Left lobe of liver (tissue), 2 donors: ENCODE results near the gene C10orf143. TPM values are rescaled to one million over a fixed set of nuclear protein-coding genes. Genes with fewer than 3 reads are reported as not detected.
"Not testable (repeated sequence)": the region's sequence is repeated elsewhere in the genome, so short reads cannot be mapped to it uniquely, and the experiment has no call there.

ENCODE experiments used
- ATAC-seq: fragments of 200-7000 bp; cut with Tn5 transposase; one replicate; pipeline ENCODE4 v1.9.1; 2020; ENCODE audit warnings: mild to moderate bottlenecking, moderate library complexity
- DNase-seq: peaks from one replicate; pipeline ENCODE4 v3.0.0-alpha.2; 2020; ENCODE audit warnings: low spot score
- total RNA-seq: library from RNA; stranded (reverse); gene quantifications from one replicate; pipeline ENCODE4 v1.2.1, GENCODE V29; 2021
- donor health status: DM: no; HTN: no; CAD: no; lungs with moderate emphysema.
- donor health status: DM: no; HTN: yes; CAD: no.

Gene C10orf143
- 2.9 TPM for total RNA-seq

DNA sequence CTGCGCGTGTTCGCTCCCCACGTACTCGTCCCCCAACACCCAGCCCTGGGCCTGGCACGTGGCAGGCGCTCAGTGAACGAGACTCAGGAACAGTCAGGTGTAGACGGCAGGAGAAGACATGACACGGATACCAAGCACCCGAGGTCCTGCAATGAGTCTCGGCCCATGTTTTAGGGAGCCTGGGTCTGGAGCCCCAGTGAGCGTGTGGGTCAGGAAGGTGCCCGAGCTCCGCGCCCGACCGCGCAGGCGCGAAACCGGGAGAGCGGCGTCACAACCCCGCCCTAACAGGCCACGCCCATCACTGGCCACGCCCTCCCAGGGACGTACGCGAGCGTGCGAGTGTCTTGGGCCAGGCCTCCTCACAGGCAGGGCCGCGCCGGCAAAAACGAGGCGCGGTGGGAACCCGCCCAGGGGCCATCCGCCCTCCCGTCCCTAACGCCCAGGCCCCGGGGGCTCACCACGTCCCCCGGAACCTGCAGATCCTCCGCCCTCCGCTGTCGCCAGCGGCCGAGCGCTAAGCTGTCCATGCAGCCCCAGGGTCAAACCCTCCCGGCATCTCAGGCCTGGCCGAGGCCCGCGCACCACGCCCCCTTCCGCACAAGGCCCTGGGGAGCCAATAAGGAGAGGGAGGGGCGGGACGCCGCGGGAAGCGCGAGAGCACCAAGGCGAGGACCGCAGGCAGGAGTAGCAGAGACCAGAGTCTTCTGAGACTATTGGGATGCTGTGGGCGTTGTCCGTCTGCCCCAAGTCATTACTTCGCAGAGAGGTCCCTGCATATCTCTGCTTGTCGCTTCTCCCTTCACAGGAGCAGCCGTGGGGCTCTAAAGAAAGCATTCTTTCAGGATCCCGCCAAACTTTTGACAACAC is at the start of gene C10orf143:
Gene C10orf143, minus strand, starts transcription at position 585 of the 867 bp plus-strand sequence. Its CDS starts 58 bp downstream, at position 527.
- peak; percentile 99 for DNase-seq
- ATAC-seq, result peak; percentile 90

DNA sequence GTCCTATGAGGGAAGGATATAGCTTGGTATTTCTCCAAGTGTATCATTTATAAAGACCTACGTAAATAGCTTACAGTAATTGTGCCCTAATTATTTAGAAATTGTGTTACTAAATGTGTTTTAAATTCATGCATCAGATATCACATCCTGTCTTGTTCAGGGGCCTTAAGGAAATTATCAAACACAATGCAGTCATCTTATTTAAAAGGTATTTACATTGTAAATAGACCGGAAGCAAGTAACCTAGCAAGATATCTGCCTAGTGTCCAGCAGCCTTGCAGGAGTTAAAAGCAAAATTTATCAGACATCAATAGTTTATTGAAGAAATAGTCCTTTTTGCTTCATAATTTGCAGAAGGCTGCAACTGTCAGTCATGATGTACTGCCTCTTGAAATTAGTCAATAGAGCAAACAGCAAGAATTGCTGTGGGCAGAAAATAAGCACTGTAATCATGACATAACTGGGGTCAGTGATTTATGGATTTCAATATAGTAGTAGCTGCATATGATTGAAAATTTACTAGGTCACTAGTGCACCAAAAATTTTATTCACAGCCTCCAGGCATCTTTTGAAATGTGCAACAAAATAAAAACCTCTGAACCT is 48.7 kb upstream of the C10orf143 start:
- ATAC-seq (no peak), DNase-seq (no peak)

DNA sequence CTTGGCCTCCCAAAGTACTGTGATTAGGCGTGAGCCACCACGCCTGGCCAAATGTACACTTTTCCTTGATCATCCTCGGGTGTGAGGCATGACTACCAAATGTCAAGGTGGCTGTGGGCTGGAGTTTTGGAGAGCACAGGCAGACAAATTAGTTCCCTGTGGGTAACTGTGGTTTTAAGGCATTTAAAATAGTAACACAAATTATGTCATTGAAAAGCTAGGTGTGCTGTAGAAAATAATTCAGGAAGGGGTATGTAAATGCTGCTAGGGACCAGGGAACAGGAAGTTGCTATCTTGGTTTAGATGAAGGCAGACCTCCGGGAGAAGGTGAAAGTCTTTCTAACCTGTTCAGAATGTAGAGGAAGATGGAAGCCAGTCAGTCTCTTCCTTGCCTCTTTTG is 35.4 kb upstream of the C10orf143 start:
- no peak for DNase-seq
- ATAC-seq, result no peak

DNA sequence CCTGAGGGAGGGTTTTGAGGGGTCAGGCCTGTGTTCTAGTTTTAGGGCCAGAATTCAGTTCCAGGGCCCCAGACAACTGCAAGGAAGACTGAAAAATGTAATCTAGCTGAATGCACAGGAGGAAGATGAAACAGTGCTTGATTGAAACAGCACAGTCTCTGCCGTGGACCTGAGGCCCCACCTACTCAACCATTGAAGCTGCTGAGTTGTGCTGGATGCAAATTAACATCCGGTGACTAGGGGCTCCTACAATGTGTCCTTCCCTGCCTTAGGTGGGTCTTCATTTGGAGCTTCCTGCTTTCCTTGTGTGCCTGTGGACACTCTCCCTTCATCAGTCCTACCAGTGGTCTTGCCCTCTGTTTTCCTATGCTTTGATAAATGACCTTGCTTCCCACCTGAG is 31.2 kb upstream of the C10orf143 start:
- no peak for DNase-seq
- no peak for ATAC-seq

DNA sequence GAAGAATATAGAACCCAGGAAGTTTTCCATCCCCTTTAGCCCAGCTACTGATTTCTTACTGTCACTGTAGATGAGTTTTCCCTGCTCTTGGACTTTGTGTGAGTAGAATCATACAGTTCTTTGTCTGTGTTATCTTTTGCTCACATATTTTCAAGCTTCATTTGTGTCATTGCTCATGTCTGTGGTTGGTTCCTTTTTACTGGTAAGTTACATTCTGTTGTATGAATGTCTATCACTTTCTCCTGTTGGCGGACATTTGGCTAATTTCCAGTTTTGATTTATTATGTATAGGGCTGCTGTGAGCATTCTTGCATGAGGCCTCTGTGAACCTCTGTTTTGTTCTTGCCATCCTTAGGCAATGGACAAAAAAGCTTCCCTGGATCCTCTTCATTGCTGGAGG is 30.8 kb upstream of the C10orf143 start:
- ATAC-seq, result no peak
- DNase-seq, result no peak

DNA sequence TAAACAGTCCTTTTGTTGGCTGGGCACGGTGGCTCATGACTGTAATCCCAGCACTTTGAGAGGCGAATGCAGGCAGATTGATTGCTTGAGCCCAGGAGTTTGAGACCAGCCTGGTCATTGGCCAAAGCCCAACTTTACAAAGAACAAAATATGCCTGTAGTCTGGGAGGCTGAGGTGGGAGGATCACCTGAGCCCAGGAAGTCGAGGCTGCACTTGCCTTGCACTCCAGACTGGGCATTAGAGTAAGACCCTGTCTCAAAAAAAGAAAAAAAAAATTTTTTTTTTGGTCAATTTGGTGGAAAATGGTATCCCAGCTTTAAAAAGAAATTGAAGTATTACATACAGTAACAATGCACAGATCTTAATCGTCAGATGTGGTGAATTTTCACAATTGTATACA is 30.4 kb upstream of the C10orf143 start:
- no peak for DNase-seq
- ATAC-seq, result no peak

DNA sequence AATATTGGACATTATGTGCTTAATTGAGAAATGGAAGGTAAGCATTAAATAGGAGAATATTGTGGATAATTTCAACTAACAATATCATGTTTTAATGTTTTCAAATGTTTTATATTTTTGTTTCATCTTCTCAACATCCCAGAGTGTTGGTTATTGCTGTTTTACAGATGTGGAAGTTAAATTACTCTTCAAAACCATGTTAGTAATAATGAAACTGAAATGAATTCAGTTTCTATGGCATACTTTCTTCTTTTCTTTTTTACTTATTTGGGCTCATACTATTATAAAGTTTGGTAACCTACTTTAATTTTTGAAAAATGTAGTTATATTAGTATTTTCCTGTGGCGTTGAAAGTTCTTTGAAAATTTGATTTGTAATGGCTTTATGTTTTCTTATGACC is 29.8 kb upstream of the C10orf143 start:
- no peak for ATAC-seq
- DNase-seq, result no peak

DNA sequence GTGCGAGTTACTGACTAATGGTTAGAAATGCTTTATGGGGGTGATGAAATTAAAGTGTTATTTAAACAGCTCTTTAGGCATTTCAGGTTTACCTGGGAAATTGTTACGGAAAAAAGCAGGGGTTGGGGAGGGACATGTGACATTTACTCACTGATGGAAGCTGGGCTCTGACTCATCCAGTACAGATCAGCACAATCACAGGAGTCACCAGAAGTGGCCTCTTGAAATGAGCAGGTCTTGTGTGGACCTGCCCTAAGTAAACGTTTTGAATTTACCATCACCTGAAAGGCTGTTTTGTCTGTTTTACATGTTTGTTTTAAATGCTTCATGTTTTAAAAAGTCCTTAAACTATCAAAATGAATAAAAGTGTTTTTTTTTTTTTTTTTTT is 27.8 kb upstream of the C10orf143 start:
- DNase-seq (no peak), ATAC-seq (no peak)

DNA sequence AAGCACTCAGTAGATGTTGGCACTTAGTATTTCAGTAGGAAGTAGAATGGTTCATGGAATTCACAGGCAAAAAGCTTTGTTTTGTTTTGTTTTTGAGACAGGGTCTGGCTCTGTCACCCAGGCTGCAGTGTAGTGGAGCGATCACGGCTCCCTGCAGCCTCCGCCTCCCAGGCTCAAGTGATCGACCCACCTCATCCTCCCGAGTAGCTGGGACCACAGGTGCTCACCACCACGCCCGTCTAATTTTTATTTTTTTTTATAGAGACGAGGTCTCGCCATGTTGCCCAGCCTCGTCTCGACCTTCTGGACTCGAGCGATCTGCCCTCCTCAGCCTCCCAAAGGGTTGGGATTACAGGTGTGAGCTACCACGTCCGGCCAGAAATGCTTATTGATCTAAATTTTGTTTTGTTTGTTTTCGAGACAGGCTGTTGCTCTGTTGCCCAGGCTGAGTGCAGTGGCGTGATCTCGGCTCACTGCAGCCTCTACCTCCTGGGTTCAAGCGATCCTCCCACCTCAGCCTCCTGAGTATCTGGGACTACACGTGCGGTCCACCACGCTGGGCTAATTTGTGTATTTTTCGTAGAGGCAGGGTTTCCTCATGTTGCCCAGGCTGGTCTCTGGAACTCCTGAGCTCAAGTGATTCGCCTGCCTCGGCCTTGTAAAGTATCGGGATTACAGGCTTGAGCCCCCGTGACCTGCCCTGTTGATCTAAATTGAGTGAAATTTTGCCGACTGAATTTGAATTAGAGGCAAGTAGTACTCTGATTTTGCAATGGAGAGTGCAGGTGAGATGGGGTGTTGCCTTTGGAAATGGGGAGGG is 27.2 kb upstream of the C10orf143 start:
- no peak for DNase-seq
- no peak for ATAC-seq

DNA sequence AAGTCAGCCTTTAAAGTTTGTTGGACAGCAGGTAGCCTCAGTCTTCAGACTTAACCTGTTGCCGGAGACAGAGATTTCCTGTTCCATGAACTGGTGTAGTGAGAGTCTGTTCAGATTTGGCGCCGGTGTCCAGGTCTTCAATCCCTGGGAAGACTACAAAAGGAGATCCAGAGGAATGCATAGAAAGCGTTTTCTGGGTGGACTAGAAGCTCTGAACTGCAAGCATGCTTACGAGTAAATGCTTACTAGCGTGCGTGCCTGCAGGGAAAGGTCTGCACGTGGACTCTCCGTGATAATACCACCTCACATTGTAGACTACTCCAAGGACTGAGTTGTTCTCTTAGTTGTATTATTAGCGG is 26.4 kb upstream of the C10orf143 start:
- ATAC-seq, result peak; percentile 5
- DNase-seq, result no peak

DNA sequence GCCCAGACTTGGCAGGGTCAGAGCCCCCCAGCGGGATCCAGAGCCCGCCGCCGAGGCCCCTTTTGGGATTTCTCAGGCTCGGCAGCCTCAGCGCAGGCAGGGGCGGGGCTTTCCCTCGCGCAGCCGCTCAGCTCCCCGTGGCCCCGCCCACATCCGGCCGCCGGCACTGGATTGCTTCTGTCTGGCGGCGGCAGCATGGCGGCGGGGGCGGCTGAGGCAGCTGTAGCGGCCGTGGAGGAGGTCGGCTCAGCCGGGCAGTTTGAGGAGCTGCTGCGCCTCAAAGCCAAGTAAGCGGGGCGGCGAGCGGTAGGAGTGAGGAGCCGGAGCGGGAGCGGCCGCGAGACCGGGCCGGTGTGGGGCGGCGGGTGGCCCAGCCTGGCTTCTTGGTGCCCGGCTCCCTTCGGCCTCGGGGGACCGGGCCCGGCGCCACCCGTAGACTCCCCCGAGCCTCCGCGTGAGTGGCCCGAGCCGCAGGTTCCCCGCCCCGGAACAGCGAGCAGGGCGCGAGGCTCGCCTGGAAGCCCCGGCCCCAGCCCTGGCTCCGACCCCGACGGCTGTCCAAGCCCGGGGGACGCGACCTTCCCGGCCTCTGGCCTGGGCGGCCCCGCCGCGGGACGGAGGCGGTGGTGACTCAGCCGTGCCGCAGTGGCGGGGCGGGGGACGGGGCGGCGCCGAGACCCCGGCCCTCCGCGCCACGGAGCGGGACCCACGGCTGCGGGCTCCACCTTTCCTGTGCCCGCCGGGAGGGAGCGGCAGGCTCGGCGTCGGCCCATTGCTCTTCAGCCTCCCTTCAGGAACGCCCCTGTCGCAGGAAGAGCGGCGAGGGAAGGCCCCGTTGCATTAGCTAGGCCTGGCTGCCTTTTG is 25.8 kb upstream of the C10orf143 start, which contains the start of gene GLRX3:
Gene GLRX3, plus strand, starts transcription at position 166 of the 864 bp plus-strand sequence. Its CDS starts 30 bp downstream, at position 196.
- DNase-seq, result peak; percentile 87
- peak; percentile 98 for ATAC-seq

DNA sequence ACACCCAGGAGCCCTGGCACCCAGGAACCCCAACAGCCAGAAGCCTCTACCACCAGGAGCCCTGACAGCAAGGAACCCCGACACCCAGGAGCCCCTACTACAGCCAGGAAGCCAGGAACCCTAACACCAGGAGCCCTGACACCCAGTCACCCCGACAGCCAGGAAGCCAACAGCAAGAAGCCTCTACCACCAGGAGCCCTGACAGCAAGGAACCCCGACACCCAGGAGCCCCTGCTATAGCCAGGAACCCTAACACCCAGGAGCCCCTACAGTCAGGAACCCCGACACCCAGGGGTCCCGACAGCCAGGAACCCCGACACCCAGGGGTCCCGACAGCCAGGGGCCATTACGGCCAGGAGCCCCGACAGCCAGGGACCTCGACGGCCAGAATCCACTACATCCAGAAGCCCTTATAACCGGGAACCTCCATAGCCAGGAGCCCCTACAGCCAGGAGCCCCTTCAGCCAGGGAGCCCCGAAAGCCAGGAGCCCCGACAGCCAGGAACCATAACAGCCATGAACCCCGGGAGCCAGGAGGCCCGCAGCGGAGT is 25.1 kb upstream of the C10orf143 start:
- DNase-seq (no peak), ATAC-seq (no peak)

DNA sequence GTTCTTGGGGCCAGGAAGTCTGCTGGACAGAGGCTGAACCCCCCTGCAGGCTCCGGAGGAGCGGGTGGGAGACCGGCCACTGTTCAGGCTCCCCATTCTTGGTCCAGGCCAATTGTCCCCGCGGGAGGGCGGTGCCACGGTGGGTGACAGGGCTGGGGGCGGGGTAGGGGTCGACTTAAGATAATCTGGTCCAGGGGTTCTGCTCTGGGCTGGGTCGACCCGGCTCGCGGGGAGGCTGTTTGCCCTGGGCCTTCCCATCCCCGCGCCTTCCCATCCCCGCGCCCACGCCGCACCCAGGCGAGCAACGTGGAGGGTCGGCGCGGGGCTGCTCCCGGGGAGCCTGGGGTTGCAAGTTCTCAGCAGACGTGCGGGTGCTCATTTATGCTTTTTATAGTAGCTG is 18.3 kb upstream of the C10orf143 start:
- ATAC-seq (no peak), DNase-seq (no peak)

DNA sequence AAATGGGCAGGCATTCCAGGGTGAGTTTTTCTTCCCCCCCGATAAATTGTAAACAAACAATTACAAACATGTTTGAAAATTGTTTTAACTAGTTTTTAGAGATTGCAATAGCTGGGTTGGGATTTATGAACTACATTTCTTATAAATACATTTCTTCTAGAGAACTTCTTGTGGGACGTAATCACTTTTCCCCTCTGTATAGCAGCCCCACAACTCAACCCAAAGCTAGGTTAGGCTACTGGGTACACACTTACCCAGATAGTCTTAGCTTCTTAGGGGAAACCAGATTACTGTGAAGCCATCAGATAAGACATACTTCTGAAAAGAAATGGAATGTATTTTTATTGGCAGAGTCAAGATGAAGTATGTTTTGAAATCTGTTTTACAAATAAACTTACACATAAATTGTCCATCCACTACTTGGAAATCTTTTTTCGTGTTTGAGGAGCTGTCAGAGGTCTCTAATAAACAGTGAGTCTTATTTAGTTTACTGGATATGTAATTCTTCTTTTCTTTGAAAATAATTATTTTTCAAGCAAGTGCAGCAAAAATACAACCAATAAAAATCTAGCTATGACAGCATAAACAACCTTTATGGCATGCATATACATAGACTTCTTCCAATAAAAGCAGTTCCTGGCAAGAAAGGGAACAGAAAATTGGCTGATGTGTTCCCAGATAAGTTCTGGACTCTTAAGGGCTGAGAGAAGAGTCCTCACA is 17.6 kb upstream of the C10orf143 start:
- DNase-seq (no peak), ATAC-seq (no peak)

DNA sequence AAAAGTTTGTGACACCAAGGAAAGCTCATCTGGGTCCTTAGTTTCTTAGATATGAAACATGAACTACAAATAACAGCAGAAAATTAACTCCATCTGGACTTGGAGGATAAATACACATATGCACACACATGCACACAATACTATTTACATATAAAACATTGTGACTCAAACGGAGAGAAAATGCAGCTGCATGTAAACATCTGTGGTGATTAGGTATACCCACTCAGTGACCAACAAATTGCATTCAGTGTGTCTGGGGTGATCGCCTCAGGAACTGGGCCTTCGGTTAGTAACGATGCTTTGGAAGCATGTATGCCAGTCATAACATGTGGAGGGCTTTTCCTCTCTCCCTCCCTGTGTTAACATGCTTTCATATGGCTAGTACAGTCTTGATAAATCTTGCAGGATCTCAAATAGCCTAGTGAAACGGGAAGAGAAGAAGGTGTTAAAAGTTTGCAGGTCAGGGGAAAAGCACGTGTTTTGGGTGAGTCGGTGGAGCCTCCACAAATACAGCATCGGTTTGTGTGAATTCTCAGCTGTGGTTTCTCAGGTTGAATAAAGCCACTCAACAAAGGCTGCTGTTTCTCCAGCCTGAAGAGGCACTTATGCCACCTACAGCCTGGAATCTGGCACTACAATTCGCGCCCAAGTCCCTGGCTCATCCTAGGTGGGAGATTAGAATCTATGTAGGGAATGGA is 16.9 kb upstream of the C10orf143 start:
- DNase-seq, result no peak

DNA sequence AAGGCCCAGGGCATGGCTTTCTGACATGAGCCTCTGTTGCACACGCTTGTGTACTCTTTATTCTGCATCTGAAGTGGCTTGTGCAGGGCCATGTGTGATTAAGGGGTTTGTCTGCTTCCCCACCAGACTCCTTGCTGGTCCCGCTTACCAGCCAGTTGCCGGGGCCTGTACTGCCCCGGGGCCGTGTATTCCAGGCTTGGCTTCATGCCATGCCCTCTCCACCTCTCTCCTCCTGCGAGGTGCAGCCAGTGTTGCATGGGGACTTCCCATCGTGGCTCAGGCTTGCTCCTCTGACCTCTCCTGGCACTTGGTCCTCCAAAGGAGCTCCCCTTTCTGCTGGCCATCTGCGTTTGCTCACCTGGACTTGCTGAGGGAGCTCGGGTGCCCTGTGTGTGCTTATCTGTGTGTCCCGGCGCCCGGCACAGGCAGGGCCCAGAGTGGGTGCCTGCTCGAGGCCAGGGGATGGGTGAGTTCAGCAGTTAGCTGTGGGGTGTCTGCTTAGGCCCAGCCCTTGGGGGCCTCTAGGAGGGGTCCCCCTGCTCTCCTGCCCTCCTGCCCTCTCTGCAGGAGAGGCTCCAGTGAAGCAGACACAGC is 11.0 kb upstream of the C10orf143 start:
- ATAC-seq, result no peak
- no peak for DNase-seq

More for the DNA sequence above, 16.9 kb upstream of the C10orf143 start:
- ATAC-seq, result peak; percentile 97

DNA sequence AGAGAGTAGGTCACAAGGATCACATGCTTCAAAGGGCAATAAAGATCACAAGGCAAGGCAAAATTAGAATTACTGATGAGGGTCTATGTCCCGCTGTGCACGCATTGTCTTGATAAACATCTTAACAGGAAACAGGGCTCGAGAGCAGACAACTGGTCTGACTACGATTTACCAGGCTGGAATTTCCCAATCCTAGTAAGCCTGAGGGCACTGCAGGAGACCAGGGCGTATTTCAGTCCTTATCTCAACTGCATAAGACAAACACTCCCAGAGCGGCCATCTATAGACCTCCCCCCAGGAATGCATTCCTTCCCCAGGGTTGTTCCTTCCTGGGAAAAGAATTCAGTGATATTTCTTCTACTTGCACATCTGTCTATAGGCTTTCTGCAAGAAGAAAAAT is 6.9 kb upstream of the C10orf143 start:
- ATAC-seq, DNase-seq: not testable (repeated sequence)

DNA sequence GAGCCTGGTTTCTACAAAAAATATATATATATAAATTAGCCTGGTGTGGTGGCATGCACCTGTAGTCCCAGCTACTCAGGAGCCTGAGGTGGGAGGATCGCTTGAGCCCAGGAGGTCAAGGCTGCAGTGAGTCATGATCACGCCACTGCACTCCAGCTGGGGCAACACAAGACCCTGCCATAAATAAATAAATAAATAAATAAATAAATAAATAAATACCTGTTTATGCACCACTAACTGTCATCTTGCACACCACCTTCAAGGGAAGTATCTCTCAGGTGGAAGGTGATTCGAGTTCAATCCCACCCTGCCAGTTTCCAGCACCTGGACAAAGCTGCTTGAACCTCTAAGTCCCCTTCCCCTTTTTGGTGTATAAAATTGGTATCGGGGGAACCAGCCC is 6.3 kb upstream of the C10orf143 start:
- not testable (repeated sequence) for ATAC-seq, DNase-seq

DNA sequence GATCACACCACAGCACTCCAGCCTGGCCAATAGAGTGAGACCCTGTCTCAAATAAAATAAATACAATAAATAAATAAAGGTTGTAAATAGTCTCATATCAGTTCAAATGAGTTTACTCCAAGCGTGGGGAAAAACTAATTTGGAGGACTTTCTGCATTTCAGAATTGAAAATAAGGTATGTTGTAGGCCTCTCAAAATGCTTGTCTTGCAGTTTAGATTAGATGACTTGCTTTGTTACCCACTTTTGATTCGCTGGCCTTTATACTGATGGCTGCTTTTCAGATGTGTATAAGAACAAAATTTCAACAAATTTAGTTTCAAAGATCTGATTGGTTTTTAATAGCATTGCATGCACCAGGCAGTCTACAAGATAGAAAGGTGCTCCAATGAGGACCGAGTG is 2.2 kb upstream of the C10orf143 start:
- ATAC-seq, result no peak
- no peak for DNase-seq
